Small intestine (tissue), 7 donors: ENCODE data around the gene JPH3. TPM values are rescaled to one million over a fixed set of nuclear protein-coding genes. Genes with fewer than 3 reads are reported as not detected.

Experiments used
- DNase-seq, 2 donors: peaks; one replicate each; pipeline versions ENCODE4 v3.0.0 to v3.0.0-alpha.2; 2013
- FAIRE-seq: peaks from 2 replicates; lab custom pipeline; 2012; peaks lifted over from hg19 to GRCh38; lab: Jason Lieb, UNC
- H3K27ac ChIP-seq, 3 donors: one replicate each; pipeline ENCODE4 v1.5.1; 2013; ENCODE audit warnings: low read length in 2 of 3, mild to moderate bottlenecking in 2 of 3, control low read depth in 1 of 3, inconsistent platforms in 1 of 3, low read depth in 1 of 3, moderate library complexity in 1 of 3
- H3K27me3 ChIP-seq, 3 donors: one replicate each; pipeline ENCODE4 v1.6.1; 2013; ENCODE audit warnings: low read length in 3 of 3, inconsistent platforms in 1 of 3; ENCODE audit not compliant: control insufficient read depth in 3 of 3, insufficient read depth in 3 of 3
- H3K36me3 ChIP-seq, 3 donors: one replicate each; pipeline ENCODE4 v1.6.1; 2013; ENCODE audit warnings: low read length in 3 of 3, inconsistent platforms in 1 of 3, low read depth in 1 of 3, mild to moderate bottlenecking in 1 of 3, moderate library complexity in 1 of 3; ENCODE audit not compliant: control insufficient read depth in 3 of 3, insufficient read depth in 2 of 3
- H3K4me1 ChIP-seq, 3 donors: one replicate each; pipeline ENCODE4 v1.6.1; 2013; ENCODE audit warnings: low read length in 2 of 3, inconsistent platforms in 1 of 3, low read depth in 1 of 3, mild to moderate bottlenecking in 1 of 3, moderate library complexity in 1 of 3; ENCODE audit not compliant: control insufficient read depth in 3 of 3, insufficient read depth in 2 of 3
- H3K4me3 ChIP-seq, 3 donors: one replicate each; pipeline ENCODE4 v1.5.1; 2013; ENCODE audit warnings: low read length in 3 of 3, control low read depth in 1 of 3, inconsistent platforms in 1 of 3, low read depth in 1 of 3, mild to moderate bottlenecking in 1 of 3, moderate library complexity in 1 of 3
- H3K9me3 ChIP-seq, 2 donors: one replicate each; pipeline ENCODE4 v1.6.1; 2013; ENCODE audit warnings: low read depth in 1 of 2, low read length in 1 of 2; ENCODE audit not compliant: control insufficient read depth in 2 of 2, insufficient read depth in 1 of 2
- WGBS, 3 donors: extraction: QIAGEN DNeasy Blood & Tissue Kit; methylation state at CpG; one replicate each; pipeline ENCODE4 v1.1.7; 2013; 5-methylcytosine and 5-hydroxymethylcytosine counted together
- polyA plus RNA-seq, 4 donors: library from polyadenylated mRNA; stranded (reverse) in 3 of 4; unstranded in 1 of 4; fragments of 200-250 nt in 3 of 4; fragments of 120-200 nt in 1 of 4; gene quantifications; one replicate each; pipeline versions ENCODE4 v1.2.1 to v1.2.3, GENCODE V29; 2013
- donor health status: healthy with polysubstance abuse.
- donor health status: control.
- donor health status: control.
- donor health status: Bipolar disorder and iron deficiency.
- donor health status: healthy.

Gene JPH3
- polyA plus RNA-seq, 4 donors, result 0.22 to 2.4 TPM; not detected in 2

DNA sequence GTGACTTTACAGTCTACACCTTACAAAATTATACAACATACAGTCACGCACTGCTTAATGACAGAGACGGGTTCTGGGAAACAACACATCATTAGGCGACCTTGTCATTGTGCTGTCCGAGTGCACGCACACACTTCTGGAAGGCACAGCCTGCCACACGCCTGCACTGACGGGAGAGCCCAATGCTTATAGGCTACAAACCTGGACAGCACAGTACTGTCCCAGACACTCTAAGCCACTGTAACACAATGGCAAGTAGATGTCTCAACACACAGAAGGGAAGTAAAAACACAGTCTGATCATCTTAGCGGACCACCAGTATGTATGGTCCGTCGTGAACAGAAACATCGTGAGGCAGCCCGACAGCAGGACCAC lies 133.7 kb downstream of the JPH3 start:
- no peaks in the 10 kb centered on the region for H3K4me1 ChIP-seq
- WGBS, 3 donors, result 89 to 97% (median 92%) methylated on average over 12 of the region's 12 CpGs

GRCh38 chr16:87739801-87740200 lies 137.5 kb downstream of the JPH3 start:
- H3K27me3 ChIP-seq, result no peaks in the 10 kb centered on the region
- no peak overlapping the region for H3K27ac ChIP-seq
- DNase-seq, result no peak
- peaks cover 3 to 57% (median 11%) of the 10 kb centered on the region in 3 donors for H3K36me3 ChIP-seq
- 94 to 95% (median 95%) methylated on average over 8 of the region's 8 CpGs for WGBS, 3 donors
- FAIRE-seq, result no peak
- no peaks in the 10 kb centered on the region for H3K9me3 ChIP-seq
- no peak overlapping the region for H3K4me3 ChIP-seq
- H3K4me1 ChIP-seq, result no peaks in the 10 kb centered on the region

More for the DNA sequence above, 133.7 kb downstream of the JPH3 start:
- Histone ChIP-seq H3K4me3 (no peak overlapping the region), H3K27me3 (no peaks in the 10 kb centered on the region), H3K27ac (no peak overlapping the region), H3K9me3 (no peaks in the 10 kb centered on the region), H3K36me3 (peaks cover 1 to 47% (median 6%) of the 10 kb centered on the region in 3 donors)
- no peak for DNase-seq
- no peak for FAIRE-seq

DNA sequence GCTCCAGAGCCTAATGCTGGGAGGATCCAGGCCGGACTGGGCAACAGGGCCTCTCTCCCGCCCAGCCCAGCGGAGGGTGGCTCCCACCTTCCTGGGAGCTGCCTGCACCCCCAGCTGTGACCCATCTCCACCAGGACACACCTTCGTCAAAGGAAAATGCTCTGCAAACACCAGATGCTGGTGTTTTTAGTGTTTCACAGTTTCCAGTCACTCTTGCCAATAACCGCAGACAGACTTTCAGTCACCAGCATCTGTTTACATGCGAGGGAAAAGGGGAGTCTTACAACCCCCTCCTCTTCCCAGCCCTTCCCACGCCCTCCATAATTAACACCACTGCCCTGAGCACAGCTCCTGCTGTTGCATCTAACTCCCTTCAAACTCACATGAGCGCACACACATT lies 138.1 kb downstream of the JPH3 start:
- H3K4me1 ChIP-seq, result no peaks in the 10 kb centered on the region
- no peaks in the 10 kb centered on the region for H3K9me3 ChIP-seq
- no peak overlapping the region for H3K4me3 ChIP-seq
- H3K27me3 ChIP-seq, result no peaks in the 10 kb centered on the region
- FAIRE-seq (no peak), DNase-seq (no peak)
- peaks cover 3 to 61% (median 11%) of the 10 kb centered on the region in 3 donors for H3K36me3 ChIP-seq
- 84 to 96% (median 94%) methylated on average over 8 of the region's 8 CpGs for WGBS, 3 donors
- no peak overlapping the region for H3K27ac ChIP-seq

GRCh38 chr16:87740909-87741424 lies 138.7 kb downstream of the JPH3 start:
- WGBS, 3 donors, result 86 to 95% (median 91%) methylated on average over 11 of the region's 11 CpGs
- H3K4me3 ChIP-seq, result no peak overlapping the region
- H3K27ac ChIP-seq, result no peak overlapping the region
- no peaks in the 10 kb centered on the region for H3K27me3 ChIP-seq
- DNase-seq (no peak), FAIRE-seq (no peak)
- no peaks in the 10 kb centered on the region for H3K9me3 ChIP-seq
- no peaks in the 10 kb centered on the region for H3K4me1 ChIP-seq
- H3K36me3 ChIP-seq, result peaks cover 3 to 65% (median 11%) of the 10 kb centered on the region in 3 donors

DNA sequence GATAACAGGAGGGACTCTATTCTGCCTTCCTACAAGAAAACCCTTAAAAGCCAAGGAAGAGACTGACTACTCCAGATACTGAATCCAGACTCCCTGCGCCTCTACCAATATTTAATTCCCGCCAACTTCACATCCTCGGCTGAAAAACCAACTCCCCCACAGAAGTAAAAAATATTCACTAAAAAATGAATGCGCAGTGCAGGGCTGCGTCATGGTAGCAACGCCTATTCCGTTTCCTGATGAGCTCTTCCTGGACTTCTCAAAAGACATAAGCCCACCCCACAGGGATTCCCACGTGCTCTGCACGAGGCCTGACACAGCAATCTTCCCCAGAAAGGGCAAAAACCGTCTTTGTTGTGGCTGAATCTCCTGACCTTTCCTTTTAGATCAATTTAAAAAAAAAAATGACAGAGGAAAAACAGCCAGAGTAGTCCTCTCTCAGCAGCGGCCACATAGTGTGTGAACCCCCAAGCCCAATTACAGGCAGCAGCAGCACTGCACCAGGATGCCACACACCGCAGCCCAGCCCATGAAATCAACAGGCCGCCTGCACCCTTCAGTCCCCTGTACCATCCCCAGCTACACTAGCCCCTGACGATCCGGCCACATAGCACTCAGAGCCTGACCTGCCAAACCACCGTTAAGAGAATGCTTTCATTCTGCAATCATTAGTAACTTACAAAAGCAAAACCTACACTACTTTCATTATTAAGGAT lies 139.6 kb downstream of the JPH3 start:
- no peak for FAIRE-seq
- no peaks in the 10 kb centered on the region for H3K27me3 ChIP-seq
- H3K4me1 ChIP-seq, result no peaks in the 10 kb centered on the region
- H3K4me3 ChIP-seq, result no peak overlapping the region
- 86 to 93% (median 91%) methylated on average over 16 of the region's 16 CpGs for WGBS, 3 donors
- no peak for DNase-seq
- H3K9me3 ChIP-seq, result no peaks in the 10 kb centered on the region
- peaks cover 8 to 68% (median 12%) of the 10 kb centered on the region in 3 donors for H3K36me3 ChIP-seq
- H3K27ac ChIP-seq, result no peak overlapping the region

DNA sequence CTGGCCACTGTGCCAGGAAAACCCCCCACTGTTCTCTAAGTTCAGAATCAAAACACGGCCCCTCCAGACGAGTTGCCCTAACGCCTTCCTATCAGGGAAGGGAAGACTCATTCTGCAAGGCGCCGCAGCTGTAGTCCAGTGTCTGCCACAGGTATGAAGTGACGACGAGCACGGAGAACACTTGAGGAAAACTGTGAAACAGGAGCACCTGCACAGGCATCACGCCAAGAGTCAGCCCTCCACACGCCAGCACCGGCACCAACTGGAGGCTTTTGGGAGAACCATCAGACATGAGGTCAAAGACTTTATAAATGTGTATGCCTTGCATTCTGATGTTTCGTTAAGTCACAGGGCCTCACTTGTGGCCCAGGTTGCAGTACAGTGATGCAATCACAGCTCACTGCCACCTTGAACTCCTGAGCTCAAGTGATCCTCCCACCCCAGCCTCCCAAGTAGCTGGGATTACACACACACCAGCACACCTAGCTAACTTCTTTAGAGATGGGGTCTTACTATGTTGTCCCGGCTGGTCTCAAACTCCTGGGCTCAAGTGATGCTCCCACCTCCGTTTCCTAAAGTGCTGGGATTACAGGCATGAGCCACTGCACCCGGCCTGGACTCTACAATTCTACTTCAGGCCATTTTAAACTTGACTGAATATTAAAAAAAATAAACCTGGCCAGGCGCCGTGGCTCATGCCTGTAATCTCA lies 140.6 kb downstream of the JPH3 start:
- Histone ChIP-seq H3K4me1 (no peaks in the 10 kb centered on the region), H3K27ac (no peak overlapping the region), H3K9me3 (no peaks in the 10 kb centered on the region), H3K4me3 (no peak overlapping the region), H3K27me3 (no peaks in the 10 kb centered on the region), H3K36me3 (peaks cover 16 to 74% (median 17%) of the 10 kb centered on the region in 3 donors)
- DNase-seq (no peak), FAIRE-seq (no peak)
- WGBS, 3 donors, result 86 to 94% (median 93%) methylated on average over 17 of the region's 17 CpGs

- Histone ChIP-seq H3K27me3 (no peaks in the 10 kb centered on the region), H3K27ac (no peak overlapping the region), H3K4me1 (no peaks in the 10 kb centered on the region), H3K4me3 (no peak overlapping the region), H3K36me3 (peaks cover 22 to 78% (median 24%) of the 10 kb centered on the region in 3 donors), H3K9me3 (no peaks in the 10 kb centered on the region)
- FAIRE-seq (no peak), DNase-seq (peak in 1 of 2 donors; percentile 65)
- 69 to 88% (median 84%) methylated on average over 24 to 25 of the region's 25 CpGs for WGBS, 3 donors
Observed at GRCh38 chr16:87744750-87745514, 142.6 kb downstream of the JPH3 start.

DNA sequence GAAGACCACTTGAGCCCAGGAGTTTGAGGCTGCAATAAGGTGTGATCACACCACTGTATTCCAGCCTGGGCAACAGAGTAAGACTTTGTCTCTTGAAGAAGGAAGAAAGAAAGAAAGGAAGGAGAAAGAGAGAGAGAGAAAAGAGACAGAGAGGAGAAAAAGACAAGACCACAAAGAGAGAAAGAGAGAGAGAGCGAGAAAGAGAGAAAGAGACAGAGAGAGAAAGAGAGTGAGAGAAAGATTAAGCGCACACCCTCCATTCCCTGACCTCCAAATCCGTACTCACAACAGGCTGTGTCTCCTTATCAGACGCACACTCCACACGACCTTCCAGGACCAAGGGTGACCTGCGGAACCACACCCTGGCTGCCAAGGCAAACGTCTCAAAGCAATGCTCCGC lies 143.9 kb downstream of the JPH3 start:
- no peak overlapping the region for H3K4me3 ChIP-seq
- H3K36me3 ChIP-seq, result peaks cover 19 to 76% (median 31%) of the 10 kb centered on the region in 3 donors
- 86 to 90% (median 87%) methylated on average over 8 of the region's 8 CpGs for WGBS, 3 donors
- H3K27me3 ChIP-seq, result no peaks in the 10 kb centered on the region
- FAIRE-seq (no peak), DNase-seq (no peak)
- H3K9me3 ChIP-seq, result no peaks in the 10 kb centered on the region
- no peak overlapping the region for H3K27ac ChIP-seq
- H3K4me1 ChIP-seq, result no peaks in the 10 kb centered on the region
